GM12878 (cell line): ENCODE results near the gene CAMK2B. TPM values are rescaled to one million over a fixed set of nuclear protein-coding genes. Genes with fewer than 3 reads are reported as not detected.
"Not testable (repeated sequence)": the region's sequence is repeated elsewhere in the genome, so short reads cannot be mapped to it uniquely, and the experiment has no call there.

ENCODE experiments used
- ATAC-seq: fragments of 200-7000 bp; cut with Tn5 transposase; 3 replicates; pipeline ENCODE4 v1.9.1; 2020; ENCODE audit warnings: mild to moderate bottlenecking, moderate library complexity
- BruUV-seq: library from RNA; stranded (reverse); fragments of 400-500 nt; replicated peaks from 2 replicates; lab custom pipeline; 2021; lab: Mats Ljungman, UMichigan
- CTCF ChIA-PET: fragments of 300-600 bp; sonication (Branson Sonifier 250); formaldehyde crosslinking; extraction: SDS; loops from one replicate; lab custom pipeline; 2021; ENCODE audit warnings: inconsistent platforms; lab: Yijun Ruan, JAX
- POLR2A ChIA-PET: fragments of 350-600 bp; formaldehyde crosslinking; extraction: SDS; loops from one replicate; lab custom pipeline; 2021; ENCODE audit warnings: inconsistent platforms; lab: Charles Lee
- RAD21 ChIA-PET: fragments of 300-600 bp; sonication (Branson Sonifier 250); formaldehyde crosslinking; loops from one replicate; lab custom pipeline; 2023; ENCODE audit warnings: antibody characterized with exemption; ENCODE audit not compliant: unreplicated experiment; lab: Charles Lee
- SMC1A ChIA-PET: fragments of 300-600 bp; sonication (Branson Sonifier 250); formaldehyde crosslinking; loops from one replicate; lab custom pipeline; 2023; ENCODE audit not compliant: unreplicated experiment, uncharacterized antibody; lab: Charles Lee
- DNase-seq: peaks from one replicate; pipeline ENCODE4 v3.0.0-alpha.2; 2011; ENCODE audit warnings: low read depth, low spot score
- FAIRE-seq: peaks from 3 replicates; lab custom pipeline; 2011; peaks lifted over from hg19 to GRCh38; lab: Jason Lieb, UNC
- H2AFZ ChIP-seq: 2 replicates; pipeline ENCODE4 v1.6.0; 2011; ENCODE audit warnings: low read depth, low read length, control low read depth; ENCODE audit not compliant: control insufficient read depth
- H3K27ac ChIP-seq: 2 replicates; pipeline ENCODE4 v1.5.1; 2011; ENCODE audit warnings: control low read depth; ENCODE audit not compliant: control insufficient read depth, insufficient read depth
- H3K27me3 ChIP-seq, 2 experiments: replicated peaks in 1 of 2; 2 replicates each; pipeline versions ENCODE4 v1.6.0 to v1.6.1; 2011; ENCODE audit warnings: low read length in 1 of 2; ENCODE audit not compliant: control insufficient read depth in 2 of 2, insufficient read depth in 2 of 2
- H3K36me3 ChIP-seq, 2 experiments: 2 replicates each; pipeline ENCODE4 v1.5.1; 2011; ENCODE audit warnings: low read length in 1 of 2; ENCODE audit not compliant: control insufficient read depth in 2 of 2, insufficient read depth in 2 of 2
- H3K4me1 ChIP-seq: 2 replicates; pipeline ENCODE4 v1.6.1; 2011; ENCODE audit warnings: mild to moderate bottlenecking, low read length, moderate library complexity, mixed read lengths; ENCODE audit not compliant: control insufficient read depth, insufficient read depth
- H3K4me2 ChIP-seq: 2 replicates; pipeline ENCODE4 v1.6.0; 2011; ENCODE audit warnings: control low read depth; ENCODE audit not compliant: control insufficient read depth, insufficient read depth
- H3K4me3 ChIP-seq: fragments of 200-600 bp; sonication (generic); 2 replicates; pipeline ENCODE4 v1.5.1; 2016
- H3K79me2 ChIP-seq: 2 replicates; pipeline ENCODE4 v1.6.0; 2011; ENCODE audit warnings: low read length; ENCODE audit not compliant: control insufficient read depth, insufficient read depth
- H3K9ac ChIP-seq: 2 replicates; pipeline ENCODE4 v1.8.0; 2011; ENCODE audit warnings: low read length, control low read depth, mixed read lengths; ENCODE audit not compliant: control insufficient read depth, insufficient read depth
- H3K9me3 ChIP-seq: replicated peaks from 3 replicates; pipeline ENCODE4 v1.5.1; 2011; ENCODE audit warnings: mild to moderate bottlenecking, low read length; ENCODE audit not compliant: control insufficient read depth, insufficient read depth
- H4K20me1 ChIP-seq: 2 replicates; pipeline ENCODE4 v1.6.0; 2011; ENCODE audit not compliant: control insufficient read depth, insufficient read depth
- CREB1 ChIP-seq: IDR thresholded peaks from 2 replicates; pipeline ENCODE4 v1.6.1; 2012; ENCODE audit warnings: low read depth, mild to moderate bottlenecking, inconsistent platforms
- MLLT1 ChIP-seq: fragments of 450-650 bp; IDR thresholded peaks from 2 replicates; pipeline ENCODE4 v1.6.1; 2016; ENCODE audit warnings: mild to moderate bottlenecking
- NFYA ChIP-seq: IDR thresholded peaks from 2 replicates; pipeline ENCODE4 v1.6.1; 2011; ENCODE audit warnings: low read depth, mild to moderate bottlenecking, low read length, improper control_type of control experiment, borderline replicate concordance
- PML ChIP-seq: IDR thresholded peaks from 2 replicates; pipeline ENCODE4 v1.6.1; 2012; ENCODE audit warnings: low read length, inconsistent platforms
- SMAD5 ChIP-seq: IDR thresholded peaks from 2 replicates; pipeline ENCODE4 v1.6.1; 2016; ENCODE audit warnings: antibody characterized with exemption, low read depth
- SPI1 ChIP-seq: IDR thresholded peaks from 2 replicates; pipeline ENCODE4 v1.6.1; 2011; ENCODE audit warnings: low read depth, mild to moderate bottlenecking, low read length, moderate library complexity, borderline replicate concordance; ENCODE audit not compliant: insufficient read depth
- STAT1 ChIP-seq: fragments of 450-650 bp; conservative IDR thresholded peaks from 2 replicates; pipeline ENCODE4 v1.6.1; 2014; ENCODE audit warnings: antibody characterized with exemption, mild to moderate bottlenecking
- SUPT20H ChIP-seq: IDR thresholded peaks from 2 replicates; pipeline ENCODE4 v1.6.1; 2011; ENCODE audit warnings: low read depth, mild to moderate bottlenecking, low read length, moderate library complexity, borderline replicate concordance; ENCODE audit not compliant: control insufficient read depth
- USF1 ChIP-seq: IDR thresholded peaks from 2 replicates; pipeline ENCODE4 v1.6.1; 2011; ENCODE audit warnings: borderline replicate concordance, low read depth, mild to moderate bottlenecking, moderate library complexity, mixed read lengths, low read length; ENCODE audit not compliant: insufficient read depth; ENCODE audit errors: extremely low read length
- ZBED1 ChIP-seq: IDR thresholded peaks from 2 replicates; pipeline ENCODE4 v1.6.1; 2016; ENCODE audit warnings: borderline replicate concordance
- ZNF217 ChIP-seq: fragments of 450-650 bp; IDR thresholded peaks from 2 replicates; pipeline ENCODE4 v1.6.1; 2017; ENCODE audit warnings: antibody characterized with exemption, mild to moderate bottlenecking
- ZSCAN29 ChIP-seq: fragments of 450-650 bp; IDR thresholded peaks from 2 replicates; pipeline ENCODE4 v1.6.1; 2017; ENCODE audit warnings: mild to moderate bottlenecking, moderate library complexity
- WGBS: methylation state at CpG from one replicate; pipeline ENCODE4 v1.1.6; 2016; ENCODE audit warnings: low lambda C conversion rate; ENCODE audit not compliant: insufficient replicate concordance, insufficient coverage; ENCODE audit errors: missing lambda C conversion rate; 5-methylcytosine and 5-hydroxymethylcytosine counted together
- in situ Hi-C: fragments of 300-500 bp; cut with MboI; formaldehyde crosslinking; loops from 9 replicates; pipeline ENCODE4 v1.14.3; 2018; ENCODE audit warnings: mixed read lengths
- intact Hi-C: fragments of 100-400 bp; cut with micrococcal nuclease; formaldehyde crosslinking; loops from one replicate; pipeline ENCODE4 v1.14.2; 2022; ENCODE audit not compliant: unreplicated experiment
- polyA plus RNA-seq, 11 experiments: library from polyadenylated mRNA; depleted of rRNA in 4 of 11; unstranded in 6 of 11; stranded (reverse) in 5 of 11; fragments of >200 nt; fragmentation: Nextera tagmentation in 4 of 11; fragmentation: Illumina TruSeq in 1 of 11; extraction: Ambion mirVana in 4 of 11; extraction: Trizol in 1 of 11; gene quantifications; 1 replicate in 1 of 11; 2 replicates in 10 of 11; pipeline versions ENCODE4 v1.2.1 to v1.2.3, GENCODE V29; 2011 to 2016; ENCODE audit warnings: inconsistent platforms in 2 of 11, missing spikeins in 2 of 11, low read depth in 1 of 11
- total RNA-seq, 4 experiments: library from RNA; depleted of rRNA in 3 of 4; stranded (reverse); fragments of >200 nt in 3 of 4; fragmentation: Illumina TruSeq in 1 of 4; extraction: Trizol in 1 of 4; gene quantifications; 2 replicates each; pipeline versions ENCODE4 v1.2.1 to v1.2.3, GENCODE V29; 2013 to 2021

The CAMK2B gene
- total and polyA plus RNA-seq, 10 of the 15 experiments (the other 5 are each of a cell fraction or from before 2014, with no cell fraction given): 0.06 to 0.23 (median 0.11) TPM; not detected in 5

- no peak for TF ChIP-seq STAT1
- TF ChIP-seq SPI1: no peak
- TF ChIP-seq NFYA: no peak
- TF ChIP-seq SUPT20H: no peak
- no peak for TF ChIP-seq ZBED1
- no peak for TF ChIP-seq ZSCAN29
- no peak for TF ChIP-seq PML
- TF ChIP-seq CREB1: no peak
- no peak for TF ChIP-seq ZNF217
- TF ChIP-seq MLLT1: no peak
Measured at GRCh38 chr7:44176486-44176885, 148.9 kb downstream of the CAMK2B start (continued).

- no peak overlapping the region for H3K9ac ChIP-seq
- H3K9me3 ChIP-seq: no peaks in the 10 kb centered on the region
- BruUV-seq: no TSS peak
- H3K27me3 ChIP-seq: peaks cover 0 to 2% of the 10 kb centered on the region in 2 experiments; a peak in 2 of 4 replicates
- in situ Hi-C loops: no loop called here
- FAIRE-seq: no peak
- ChIA-PET POLR2A (no interaction called here), RAD21 (no interaction called here), CTCF (interaction anchor here (1.6 kb wide), 1 partner anchor 65 kb away, joined by 3 read pairs; no protein-coding TSS in a partner anchor)
- no peaks in the 10 kb centered on the region for H4K20me1 ChIP-seq
- 26% methylated on average over 3 of the region's 3 CpGs for WGBS
- TF ChIP-seq SMAD5 (no peak), USF1 (no peak)
- TF ChIP-seq, all 136 proteins: peak for 0
- ATAC-seq (no peak), DNase-seq (no peak)
- SMC1A ChIA-PET: interaction anchor here (0.9 kb wide), 1 partner anchor 53 kb away, joined by 3 read pairs; the partner anchor contains the start of gene POLD2
- Histone ChIP-seq H3K36me3 (no peaks in the 10 kb centered on the region), H3K4me3 (no peak overlapping the region), H3K79me2 (no peaks in the 10 kb centered on the region), H2AFZ (no peak overlapping the region), H3K27ac (no peak overlapping the region), H3K4me2 (no peak overlapping the region), H3K4me1 (no peaks in the 10 kb centered on the region)
- intact Hi-C loops: no loop called here
Measured at GRCh38 chr7:44175730-44176129, 149.7 kb downstream of the CAMK2B start.

GRCh38 chr7:44174694-44174948 is 150.8 kb downstream of the CAMK2B start:
- BruUV-seq, H4K20me1 ChIP-seq, H3K4me3 ChIP-seq, H3K79me2 ChIP-seq, DNase-seq, in situ Hi-C loops, H2AFZ ChIP-seq, intact Hi-C loops, CTCF ChIA-PET, H3K36me3 ChIP-seq, H3K9me3 ChIP-seq, H3K9ac ChIP-seq, H3K27me3 ChIP-seq, SMC1A ChIA-PET, FAIRE-seq, H3K4me2 ChIP-seq, RAD21 ChIA-PET, H3K27ac ChIP-seq, ATAC-seq, H3K4me1 ChIP-seq: not testable (repeated sequence)
- 0% methylated on average over 1 of the region's 1 CpG for WGBS
- POLR2A ChIA-PET: interaction anchor here (0.6 kb wide), 1 partner anchor 125 kb away, joined by 8 read pairs; no protein-coding TSS in a partner anchor
